ENCODE results near the gene SRGAP1. TPM values are rescaled to one million over a fixed set of nuclear protein-coding genes. Genes with fewer than 3 reads are reported as not detected.
A peak's percentile ranks its signal among the peaks of the same experiment; 100 is the strongest.

Gene SRGAP1
- total and polyA plus RNA-seq, 2 of the 4 experiments (the other 2 are of a cell fraction): 10.0 to 10.2 TPM

- no CpG with 5 or more reads among the region's 2 CpGs for WGBS, 2 experiments (ENCODE audit: extremely low coverage in 2 of 2, insufficient read length in 1 of 2)
- peaks cover 23% of the 10 kb centered on the region for H3K36me3 ChIP-seq (ENCODE audit: control insufficient read depth, insufficient read depth, low read length)
- no peaks in the 10 kb centered on the region for H3K9me3 ChIP-seq (ENCODE audit: control insufficient read depth, insufficient read depth, low read length)
- no peaks in the 10 kb centered on the region for H3K27me3 ChIP-seq (ENCODE audit: control insufficient read depth, insufficient read depth, low read length)
- H3K4me1 ChIP-seq (ENCODE audit: control insufficient read depth, insufficient read depth, low read length): peaks cover 15% of the 10 kb centered on the region
- BruUV-seq (replicated peaks): no TSS peak
- H3K23ac ChIP-seq (ENCODE audit: low read depth, low read length): 0 out of 2 replicates have a peak overlapping the region, but pooled peaks have one; percentile 15
- dilution Hi-C loops (cut with HindIII; ENCODE audit: low sequenced_read_pairs, unreplicated experiment): no loop called here
- POLR2A ChIA-PET (ENCODE audit: unreplicated experiment): no interaction called here
- peak overlapping the region; percentile 39 for H3K14ac ChIP-seq (replicated peaks; ENCODE audit: low read depth, low read length)
- peak overlapping the region; percentile 72 for H3K4ac ChIP-seq (ENCODE audit: low read depth, low read length)
- no peak overlapping the region for H2AFZ ChIP-seq (replicated peaks; ENCODE audit: low read length, poor library complexity)
- peak overlapping the region; percentile 66; the same call in 1 of the 2 replicates for H3K18ac ChIP-seq (ENCODE audit: low read depth, low read length)
- in situ Hi-C loops (cut with MboI; ENCODE audit: low sequenced_read_pairs): no loop called here
- peak overlapping the region; percentile 73 for H2BK120ac ChIP-seq (ENCODE audit: low read depth, low read length)
- peak overlapping the region; percentile 86 for H2BK15ac ChIP-seq (ENCODE audit: low read depth, low read length)
- H2AK9ac ChIP-seq (replicated peaks; ENCODE audit: low read depth, low read length, poor library complexity): peak overlapping the region; percentile 46
- CTCF ChIA-PET: interaction anchor here (0.6 to 1.3 kb wide), 2 partner anchors 8 to 256 kb away, joined by 3 to 5 read pairs; no protein-coding TSS in a partner anchor
- peak overlapping the region; percentile 83 for H2AK5ac ChIP-seq (ENCODE audit: low read depth, low read length)
- H4K20me1 ChIP-seq (ENCODE audit: insufficient read depth, low read length): no peaks in the 10 kb centered on the region
- DNase-seq: peak; percentile 84
- ATAC-seq (ENCODE audit: low read depth): peak; percentile 8; the same call in 1 of the 2 replicates
- no peak overlapping the region for H3K4me3 ChIP-seq (ENCODE audit: insufficient read depth, low read depth, low read length)
- peak overlapping the region; percentile 46; the same call in 1 of the 2 replicates for H4K5ac ChIP-seq (ENCODE audit: low read depth, low read length)
- H3K79me1 ChIP-seq (ENCODE audit: low read depth in 1 of 2, low read length in 2 of 2): peaks cover 15 to 49% of the 10 kb centered on the region in 2 experiments; a peak in 3 of 4 replicates
- peak overlapping the region; percentile 78 for H2BK5ac ChIP-seq (ENCODE audit: low read depth, low read length, poor library complexity, severe bottlenecking)
- H3K9me1 ChIP-seq (ENCODE audit: insufficient read depth, low read length): peaks cover 3% of the 10 kb centered on the region
- peak overlapping the region; percentile 64 for H3K27ac ChIP-seq (ENCODE audit: insufficient read depth, low read length)
- intact Hi-C loops (cut with micrococcal nuclease): loop anchor here (5.0 kb wide), 1 partner anchor 182 kb away; no protein-coding TSS in a partner anchor
- H2BK20ac ChIP-seq (ENCODE audit: low read depth, low read length): peak overlapping the region; percentile 68
- H3K56ac ChIP-seq (ENCODE audit: extremely low read depth, insufficient read depth, low read length): no peak overlapping the region
- H3K9ac ChIP-seq (ENCODE audit: low read depth, low read length): no peak overlapping the region
- peak overlapping the region; percentile 23; the same call in 1 of the 2 replicates for H3K4me2 ChIP-seq (ENCODE audit: low read depth, low read length)
- H4K91ac ChIP-seq (ENCODE audit: insufficient read depth, low read depth, low read length): peak overlapping the region; percentile 55
- H4K8ac ChIP-seq (ENCODE audit: low read depth in 2 of 2, low read length in 2 of 2): peak overlapping the region; percentile 8 to 46
- no peak for TF ChIP-seq CTCF (conservative IDR thresholded peaks at IDR 0.05; ENCODE audit: low read depth, low read length)
- TF ChIP-seq BHLHE40 (IDR thresholded peaks at IDR 0.05; ENCODE audit: low read depth, low read length): no peak
- TF ChIP-seq RFX5 (IDR thresholded peaks at IDR 0.05; ENCODE audit: low read depth, low read length): no peak
- TF ChIP-seq MAFK (IDR thresholded peaks at IDR 0.05; ENCODE audit: low read depth, low read length): no peak
- TF ChIP-seq MAZ (IDR thresholded peaks at IDR 0.05; ENCODE audit: borderline replicate concordance, low read depth, low read length): no peak
- no peak for TF ChIP-seq RAD21 (IDR thresholded peaks at IDR 0.05; ENCODE audit: low read length)
- no peak for TF ChIP-seq NFE2L2 (IDR thresholded peaks at IDR 0.05; ENCODE audit: low read depth, low read length)
- no peak for TF ChIP-seq CHD1 (IDR thresholded peaks at IDR 0.05; ENCODE audit: low read depth, low read length)
- TF ChIP-seq RCOR1 (IDR thresholded peaks at IDR 0.05; ENCODE audit: insufficient replicate concordance, low read length): no peak
- TF ChIP-seq USF2 (IDR thresholded peaks at IDR 0.05; ENCODE audit: low read depth, low read length): no peak
- TF ChIP-seq, protein P1, sequence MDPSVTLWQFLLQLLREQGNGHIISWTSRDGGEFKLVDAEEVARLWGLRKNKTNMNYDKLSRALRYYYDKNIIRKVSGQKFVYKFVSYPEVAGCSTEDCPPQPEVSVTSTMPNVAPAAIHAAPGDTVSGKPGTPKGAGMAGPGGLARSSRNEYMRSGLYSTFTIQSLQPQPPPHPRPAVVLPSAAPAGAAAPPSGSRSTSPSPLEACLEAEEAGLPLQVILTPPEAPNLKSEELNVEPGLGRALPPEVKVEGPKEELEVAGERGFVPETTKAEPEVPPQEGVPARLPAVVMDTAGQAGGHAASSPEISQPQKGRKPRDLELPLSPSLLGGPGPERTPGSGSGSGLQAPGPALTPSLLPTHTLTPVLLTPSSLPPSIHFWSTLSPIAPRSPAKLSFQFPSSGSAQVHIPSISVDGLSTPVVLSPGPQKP (IDR thresholded peaks at IDR 0.05; ENCODE audit: borderline replicate concordance, low read depth, low read length): no peak
- no peak for TF ChIP-seq POLR2A (IDR thresholded peaks at IDR 0.05; ENCODE audit: low read depth, low read length)
- TF ChIP-seq CEBPB (IDR thresholded peaks at IDR 0.05; ENCODE audit: low read depth, low read length): no peak
- TF ChIP-seq MXI1 (IDR thresholded peaks at IDR 0.05; ENCODE audit: borderline replicate concordance, low read depth, low read length): no peak; the same call in 1 of the 2 replicates
- TF ChIP-seq FOS (IDR thresholded peaks at IDR 0.05; ENCODE audit: low read depth, low read length): no peak
These were observed 254.3 kb downstream of the SRGAP1 start for GRCh38 chr12:64098709-64099354.
